Adrenal gland (tissue), 5 donors: ENCODE results near the gene SAFB.

ENCODE experiments used
- POLR2A ChIP-seq, 2 donors: fragments of 450-650 bp; IDR thresholded peaks; one replicate each; pipeline ENCODE4 v1.6.1; 2017; ENCODE audit warnings: antibody characterized with exemption in 2 of 2, mild to moderate bottlenecking in 2 of 2, moderate library complexity in 1 of 2
- TF ChIP-seq, protein P1 (sequence below), 6 experiments: fragments of 450-650 bp in 4 of 6; fragments of 200-600 bp in 2 of 6; sonication (generic) in 1 of 6; IDR thresholded peaks; 1 replicate in 5 of 6; 2 replicates in 1 of 6; pipeline versions ENCODE4 v1.5.1 to v1.8.0; 2016 to 2021; ENCODE audit warnings: antibody characterized with exemption in 6 of 6, mild to moderate bottlenecking in 2 of 6, moderate library complexity in 1 of 6
- donor health status: DM: no; HTN: no; CAD: no.

DNA sequence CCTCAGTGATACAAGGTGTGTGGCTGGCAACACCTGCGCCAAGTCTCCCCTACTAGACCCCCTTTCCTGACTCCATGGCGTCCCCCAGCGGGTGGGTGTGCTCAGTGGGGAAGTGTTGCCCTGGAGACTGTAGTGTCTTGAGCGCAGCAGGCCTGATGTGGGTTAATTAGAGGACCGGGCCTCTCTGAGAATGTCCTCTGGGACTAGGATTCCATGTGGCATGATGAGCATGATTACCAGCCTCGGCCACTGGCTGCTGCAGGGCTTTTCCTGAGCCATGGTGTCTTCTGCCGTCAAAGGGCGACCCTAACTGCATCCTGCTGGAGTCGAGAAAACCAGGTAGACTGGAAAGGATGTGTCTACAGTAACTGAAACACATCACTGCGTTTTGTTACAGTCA, 29.4 kb downstream of the SAFB start:
- TF ChIP-seq, protein P1, sequence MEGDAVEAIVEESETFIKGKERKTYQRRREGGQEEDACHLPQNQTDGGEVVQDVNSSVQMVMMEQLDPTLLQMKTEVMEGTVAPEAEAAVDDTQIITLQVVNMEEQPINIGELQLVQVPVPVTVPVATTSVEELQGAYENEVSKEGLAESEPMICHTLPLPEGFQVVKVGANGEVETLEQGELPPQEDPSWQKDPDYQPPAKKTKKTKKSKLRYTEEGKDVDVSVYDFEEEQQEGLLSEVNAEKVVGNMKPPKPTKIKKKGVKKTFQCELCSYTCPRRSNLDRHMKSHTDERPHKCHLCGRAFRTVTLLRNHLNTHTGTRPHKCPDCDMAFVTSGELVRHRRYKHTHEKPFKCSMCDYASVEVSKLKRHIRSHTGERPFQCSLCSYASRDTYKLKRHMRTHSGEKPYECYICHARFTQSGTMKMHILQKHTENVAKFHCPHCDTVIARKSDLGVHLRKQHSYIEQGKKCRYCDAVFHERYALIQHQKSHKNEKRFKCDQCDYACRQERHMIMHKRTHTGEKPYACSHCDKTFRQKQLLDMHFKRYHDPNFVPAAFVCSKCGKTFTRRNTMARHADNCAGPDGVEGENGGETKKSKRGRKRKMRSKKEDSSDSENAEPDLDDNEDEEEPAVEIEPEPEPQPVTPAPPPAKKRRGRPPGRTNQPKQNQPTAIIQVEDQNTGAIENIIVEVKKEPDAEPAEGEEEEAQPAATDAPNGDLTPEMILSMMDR (IDR thresholded peaks at IDR 0.05), result no peak
- no peak for TF ChIP-seq POLR2A (IDR thresholded peaks at IDR 0.05)
